Activated naive CD4-positive, alpha-beta T cell treated with anti-CD3 and anti-CD28 coated beads for 36 hours (primary cell): ENCODE data around the gene KRTAP12-3. TPM values are rescaled to one million over a fixed set of nuclear protein-coding genes. Genes with fewer than 3 reads are reported as not detected.

Experiments
- CTCF ChIA-PET: fragments of 350-600 bp; sonication (Branson Sonifier 250); formaldehyde crosslinking; loops from one replicate; lab custom pipeline; 2021; ENCODE audit warnings: antibody characterized with exemption; lab: Charles Lee
- DNase-seq: peaks from one replicate; pipeline ENCODE4 v3.0.0-alpha.2; 2020
- H3K27ac Mint-ChIP-seq: one replicate; pipeline ENCODE4 v1.8.0; 2021; ENCODE audit warnings: mild to moderate bottlenecking, mixed read lengths
- H3K27me3 Mint-ChIP-seq: one replicate; pipeline ENCODE4 v1.8.0; 2021; ENCODE audit warnings: low read depth, mixed read lengths
- H3K36me3 Mint-ChIP-seq: one replicate; pipeline ENCODE4 v1.8.0; 2021; ENCODE audit warnings: low read depth, mixed read lengths
- H3K4me1 Mint-ChIP-seq: one replicate; pipeline ENCODE4 v1.8.0; 2021; ENCODE audit warnings: low read depth, mixed read lengths
- H3K4me3 Mint-ChIP-seq: one replicate; pipeline ENCODE4 v1.8.0; 2021; ENCODE audit warnings: mild to moderate bottlenecking, moderate library complexity, mixed read lengths
- H3K9me3 Mint-ChIP-seq: one replicate; pipeline ENCODE4 v1.8.0; 2021; ENCODE audit warnings: mixed read lengths
- intact Hi-C: fragments of 100-400 bp; cut with micrococcal nuclease; formaldehyde crosslinking; loops from one replicate; pipeline ENCODE4 v1.15.1; 2023
- total RNA-seq, 2 experiments: library from RNA; stranded (reverse); gene quantifications; one replicate each; pipeline ENCODE4 v1.2.3, GENCODE V29; 2021

KRTAP12-3 gene
- total RNA-seq, 2 experiments from 2014 or later = not detected

DNA sequence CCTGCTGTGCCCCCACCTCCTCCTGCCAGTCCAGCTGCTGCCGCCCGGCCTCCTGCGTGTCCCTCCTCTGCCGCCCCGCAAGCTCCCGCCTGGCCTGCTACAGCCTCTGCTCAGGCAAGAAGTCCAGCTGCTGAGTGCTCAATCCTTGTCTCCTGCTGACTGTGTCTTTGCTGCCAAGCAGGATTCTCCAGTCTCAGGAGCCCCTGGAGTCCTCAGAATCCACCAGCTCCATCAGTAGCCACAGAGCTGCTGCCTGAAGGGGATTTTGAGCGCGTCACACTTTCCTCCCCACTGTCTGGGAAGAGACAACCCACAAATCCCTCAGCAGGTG lies 10.5 kb upstream of the KRTAP12-3 start:
- intact Hi-C loops = no loop called here
- H3K9me3 Mint-ChIP-seq = peaks cover 24% of the 10 kb centered on the region
- peaks cover 9% of the 10 kb centered on the region for H3K36me3 Mint-ChIP-seq
- peaks cover 6% of the 10 kb centered on the region for H3K4me1 Mint-ChIP-seq
- no peak for DNase-seq
- H3K27me3 Mint-ChIP-seq = no peaks in the 10 kb centered on the region
- CTCF ChIA-PET = no interaction called here
- no peak overlapping the region for H3K4me3 Mint-ChIP-seq
- no peak overlapping the region for H3K27ac Mint-ChIP-seq

DNA sequence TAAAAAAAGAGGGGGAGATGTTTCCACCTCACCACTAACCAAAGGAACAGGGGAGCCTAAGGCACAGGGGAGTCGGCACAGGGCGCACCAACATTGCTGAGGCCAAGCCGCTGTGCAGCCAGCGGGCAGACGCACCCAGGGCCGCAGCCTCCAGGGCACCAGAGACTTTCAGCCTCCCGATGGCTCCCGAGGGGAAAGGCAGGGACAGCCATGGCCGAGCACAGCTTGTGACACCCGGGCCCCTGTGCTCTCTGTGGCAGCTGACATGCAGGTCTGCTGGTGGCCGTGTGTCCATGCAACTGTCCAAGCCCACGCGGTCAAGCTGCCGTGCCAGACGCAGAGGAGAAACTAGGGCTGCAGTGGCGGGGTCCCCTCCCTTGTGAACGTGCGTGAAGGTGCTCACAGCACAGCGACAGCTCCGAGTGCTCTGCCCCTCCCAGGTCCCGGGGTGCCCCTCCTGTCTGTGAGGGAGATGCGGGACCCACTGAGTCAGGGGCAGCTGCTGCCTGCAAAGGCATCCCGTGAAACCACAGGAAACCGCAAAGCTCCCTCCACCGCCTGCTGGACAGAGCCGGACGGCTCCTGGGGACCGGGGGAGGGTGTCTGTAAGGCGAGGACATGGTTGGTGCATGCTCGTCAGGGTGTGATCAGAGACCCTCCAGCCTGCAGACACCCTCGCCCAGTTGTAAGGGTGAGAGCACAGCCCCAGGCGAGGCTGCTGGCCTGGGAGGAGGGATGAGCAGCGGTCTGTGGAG lies 9.0 kb upstream of the KRTAP12-3 start:
- peaks cover 9% of the 10 kb centered on the region for H3K4me1 Mint-ChIP-seq
- H3K27ac Mint-ChIP-seq = no peak overlapping the region
- H3K4me3 Mint-ChIP-seq = no peak overlapping the region

DNA sequence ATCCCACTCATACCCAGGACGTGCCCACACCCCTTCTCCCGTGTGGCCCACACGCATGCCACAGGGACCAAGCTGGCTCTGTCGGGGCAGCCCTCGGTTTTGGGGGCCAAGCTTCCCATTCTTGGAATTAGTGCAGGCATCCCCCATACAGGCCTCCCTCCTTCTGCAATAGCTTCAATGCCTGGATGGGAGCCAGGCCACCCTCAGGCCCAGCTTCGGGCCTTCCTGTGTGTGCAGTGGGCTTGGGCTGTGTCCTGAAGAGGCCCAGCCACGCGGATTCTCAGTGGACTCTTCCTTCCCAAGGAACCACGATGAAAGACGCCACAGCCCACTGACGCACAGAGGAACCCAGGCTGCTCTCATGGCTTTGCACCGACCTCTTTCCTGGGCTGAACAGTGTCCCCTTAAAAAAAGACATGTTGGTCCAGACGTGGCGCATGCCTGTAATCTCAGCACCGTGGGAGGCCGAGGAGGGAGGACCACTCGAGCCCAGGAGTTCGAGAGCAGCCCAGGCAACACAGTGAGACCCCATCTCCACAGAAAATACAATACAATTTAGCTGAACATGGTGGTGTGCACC lies 8.1 kb upstream of the KRTAP12-3 start:
- no peak overlapping the region for H3K4me3 Mint-ChIP-seq
- peaks cover 16% of the 10 kb centered on the region for H3K4me1 Mint-ChIP-seq
- no peak overlapping the region for H3K27ac Mint-ChIP-seq
- CTCF ChIA-PET = interaction anchor here (1.2 kb wide), 1 partner anchor 8 kb away, joined by 3 read pairs; the partner anchor contains the start of gene KRTAP12-3
- intact Hi-C loops = no loop called here
- H3K36me3 Mint-ChIP-seq = peaks cover 4% of the 10 kb centered on the region
- H3K9me3 Mint-ChIP-seq = peaks cover 10% of the 10 kb centered on the region
- no peaks in the 10 kb centered on the region for H3K27me3 Mint-ChIP-seq
- DNase-seq = no peak

More for the DNA sequence above, 9.0 kb upstream of the KRTAP12-3 start:
- Mint-ChIP-seq H3K27me3 (no peaks in the 10 kb centered on the region), H3K9me3 (peaks cover 16% of the 10 kb centered on the region), H3K36me3 (peaks cover 9% of the 10 kb centered on the region)
- DNase-seq = no peak
- intact Hi-C loops = no loop called here
- CTCF ChIA-PET = interaction anchor here (1.2 kb wide), 1 partner anchor 9 kb away, joined by 3 read pairs; the partner anchor contains the start of gene KRTAP12-3

DNA sequence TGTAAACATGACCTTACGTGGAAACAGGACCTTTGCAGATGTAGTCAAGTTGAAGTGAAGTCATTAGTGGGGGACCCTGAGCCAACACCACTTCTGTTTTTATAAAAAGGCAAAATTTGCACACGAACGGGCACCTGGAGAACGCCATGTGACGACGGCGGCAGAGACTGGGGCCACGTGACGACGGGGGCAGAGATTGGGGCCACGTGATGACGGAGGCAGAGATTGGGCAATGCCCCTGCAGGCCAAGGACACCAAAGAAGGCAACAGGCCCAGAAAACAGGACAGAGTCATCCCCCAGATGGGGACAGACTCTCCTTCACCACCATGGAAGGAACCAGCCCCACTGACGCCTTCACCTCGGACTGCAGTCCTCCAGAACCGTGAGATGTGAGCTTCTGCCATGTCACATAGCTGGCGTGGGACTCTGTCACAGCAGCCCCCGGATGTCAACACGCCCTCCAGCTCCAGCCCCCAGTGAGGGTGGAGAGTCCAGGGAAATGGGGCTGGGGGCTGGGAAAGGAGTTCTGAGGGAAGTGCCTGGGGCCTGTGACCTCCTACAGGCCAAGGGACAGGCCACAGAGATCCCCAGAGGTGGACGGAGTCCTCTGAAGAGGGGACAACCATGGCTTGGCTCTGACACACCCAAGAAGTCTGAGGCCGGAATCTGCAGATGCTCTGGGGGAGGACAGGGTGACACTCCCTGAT lies 7.3 kb upstream of the KRTAP12-3 start:
- intact Hi-C loops = no loop called here
- Mint-ChIP-seq H3K9me3 (peaks cover 7% of the 10 kb centered on the region), H3K27me3 (no peaks in the 10 kb centered on the region), H3K27ac (no peak overlapping the region), H3K4me1 (peaks cover 25% of the 10 kb centered on the region), H3K36me3 (no peaks in the 10 kb centered on the region), H3K4me3 (no peak overlapping the region)
- no peak for DNase-seq
- CTCF ChIA-PET = no interaction called here

DNA sequence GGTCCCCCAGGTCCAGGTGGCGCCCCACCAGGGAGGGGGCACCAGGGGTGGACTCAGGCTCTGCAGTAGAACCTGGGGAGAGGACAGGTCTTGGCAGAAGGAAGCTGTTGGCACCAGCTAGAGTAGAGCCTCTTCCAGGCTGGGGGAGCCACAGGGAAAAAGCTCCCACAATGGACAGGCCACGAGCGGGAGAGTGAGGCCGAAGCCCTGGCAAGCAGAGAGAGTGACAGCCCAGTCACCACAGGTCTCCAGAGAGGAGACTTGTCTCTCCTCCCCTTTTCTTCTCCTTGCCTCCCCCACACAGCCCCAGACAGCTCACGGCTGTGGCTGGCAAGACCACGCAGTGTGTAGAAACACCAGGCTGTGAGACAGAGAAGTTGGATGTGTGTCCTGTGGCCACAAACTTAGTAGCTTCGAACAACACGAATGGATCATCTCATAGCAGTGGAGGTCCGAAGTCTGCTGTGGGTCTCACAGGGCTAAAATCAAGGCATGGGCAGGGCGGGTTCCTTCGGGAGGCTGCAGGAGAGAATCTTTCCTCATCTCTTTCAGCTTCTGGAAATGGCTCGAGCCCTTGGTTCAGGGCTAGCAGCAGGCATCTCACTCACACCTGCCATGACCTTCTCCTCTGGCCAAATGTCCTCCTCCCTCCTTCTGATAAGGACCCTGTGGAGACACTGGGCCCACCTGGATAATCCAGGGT lies 6.6 kb upstream of the KRTAP12-3 start:
- peaks cover under 1% of the 10 kb centered on the region for H3K36me3 Mint-ChIP-seq

DNA sequence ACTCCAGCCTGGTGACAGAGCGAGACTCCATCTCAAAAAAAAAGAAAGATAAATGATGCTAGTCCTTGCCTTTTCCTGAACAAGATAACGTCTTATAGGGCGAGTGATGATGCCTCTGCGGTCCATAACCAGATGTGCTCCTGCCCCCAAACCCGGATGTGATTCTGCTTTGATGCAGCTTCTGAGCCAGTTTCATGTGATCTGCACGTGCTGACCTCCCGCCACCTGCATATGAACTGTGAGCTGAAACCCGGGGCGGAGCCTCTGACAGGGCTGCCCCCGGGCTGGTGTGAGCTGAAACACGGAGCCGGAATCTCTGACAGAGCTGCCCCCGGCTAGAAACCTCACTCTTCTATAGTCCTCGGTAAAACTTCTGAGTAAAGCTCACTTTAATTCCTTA lies 4.6 kb upstream of the KRTAP12-3 start:
- no peak for DNase-seq
- no peaks in the 10 kb centered on the region for H3K27me3 Mint-ChIP-seq
- intact Hi-C loops = no loop called here
- H3K9me3 Mint-ChIP-seq = peaks cover 29% of the 10 kb centered on the region
- H3K36me3 Mint-ChIP-seq = peaks cover 7% of the 10 kb centered on the region
- H3K4me3 Mint-ChIP-seq = no peak overlapping the region
- H3K27ac Mint-ChIP-seq = no peak overlapping the region
- H3K4me1 Mint-ChIP-seq = peaks cover 34% of the 10 kb centered on the region
- CTCF ChIA-PET = interaction anchor here (0.6 kb wide), 1 partner anchor 28 kb away, joined by 3 read pairs; no protein-coding TSS in a partner anchor

More for the DNA sequence above, 6.6 kb upstream of the KRTAP12-3 start:
- CTCF ChIA-PET = no interaction called here
- intact Hi-C loops = no loop called here
- peaks cover 25% of the 10 kb centered on the region for H3K4me1 Mint-ChIP-seq
- H3K27me3 Mint-ChIP-seq = no peaks in the 10 kb centered on the region
- H3K4me3 Mint-ChIP-seq = no peak overlapping the region
- H3K9me3 Mint-ChIP-seq = peaks cover 13% of the 10 kb centered on the region
- no peak overlapping the region for H3K27ac Mint-ChIP-seq
- DNase-seq = no peak

DNA sequence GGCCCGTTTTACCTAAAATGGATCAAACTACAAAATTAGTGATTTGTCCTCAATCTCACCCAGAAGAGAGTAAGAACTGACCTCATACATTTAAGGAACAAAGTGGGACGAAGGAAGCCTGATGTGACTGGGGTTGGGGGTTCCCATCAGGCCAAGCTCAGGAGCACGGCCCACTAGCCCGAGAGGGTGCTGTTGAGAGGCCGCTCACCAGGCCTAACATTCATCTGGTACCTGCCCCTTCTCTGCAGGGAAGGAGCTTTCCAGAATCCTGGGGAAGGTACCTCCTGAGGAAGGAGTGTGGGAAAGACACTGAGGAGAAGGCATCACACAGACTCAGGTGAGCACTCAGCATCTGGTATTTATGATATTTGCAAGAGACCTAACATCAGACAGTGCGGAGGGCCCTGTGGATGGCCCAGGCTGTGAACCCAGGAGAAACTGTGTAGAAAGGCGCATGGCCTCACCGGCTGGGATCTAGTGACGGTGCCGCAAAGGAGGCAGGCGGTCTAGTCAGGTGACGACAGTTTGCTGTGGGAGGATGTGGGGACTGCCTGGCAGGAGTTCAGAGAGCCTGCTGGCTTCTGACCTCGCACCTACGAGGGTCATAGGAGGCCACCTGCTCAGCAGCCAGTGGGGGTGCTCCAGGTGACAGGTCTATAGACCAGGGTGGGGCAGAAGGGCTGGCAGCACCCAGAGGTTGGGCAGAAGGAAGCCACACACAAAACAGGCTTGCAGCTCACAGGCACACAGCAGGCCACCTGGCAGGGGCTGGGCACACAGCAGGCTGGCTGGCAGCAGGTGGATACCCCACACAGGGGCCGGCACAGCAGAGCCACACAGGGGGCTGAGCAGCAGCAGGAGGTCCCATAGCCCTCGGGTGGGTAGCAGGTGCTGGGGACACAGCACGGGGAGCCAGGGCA lies 3.8 kb upstream of the KRTAP12-3 start:
- peaks cover 42% of the 10 kb centered on the region for H3K4me1 Mint-ChIP-seq
- H3K9me3 Mint-ChIP-seq = peaks cover 29% of the 10 kb centered on the region
- no peak overlapping the region for H3K4me3 Mint-ChIP-seq
- DNase-seq = peak; percentile 50
- peaks cover 7% of the 10 kb centered on the region for H3K36me3 Mint-ChIP-seq
- H3K27me3 Mint-ChIP-seq = no peaks in the 10 kb centered on the region
- no peak overlapping the region for H3K27ac Mint-ChIP-seq
- CTCF ChIA-PET = interaction anchor here (0.6 kb wide), 1 partner anchor 27 kb away, joined by 3 read pairs; no protein-coding TSS in a partner anchor
- intact Hi-C loops = no loop called here

DNA sequence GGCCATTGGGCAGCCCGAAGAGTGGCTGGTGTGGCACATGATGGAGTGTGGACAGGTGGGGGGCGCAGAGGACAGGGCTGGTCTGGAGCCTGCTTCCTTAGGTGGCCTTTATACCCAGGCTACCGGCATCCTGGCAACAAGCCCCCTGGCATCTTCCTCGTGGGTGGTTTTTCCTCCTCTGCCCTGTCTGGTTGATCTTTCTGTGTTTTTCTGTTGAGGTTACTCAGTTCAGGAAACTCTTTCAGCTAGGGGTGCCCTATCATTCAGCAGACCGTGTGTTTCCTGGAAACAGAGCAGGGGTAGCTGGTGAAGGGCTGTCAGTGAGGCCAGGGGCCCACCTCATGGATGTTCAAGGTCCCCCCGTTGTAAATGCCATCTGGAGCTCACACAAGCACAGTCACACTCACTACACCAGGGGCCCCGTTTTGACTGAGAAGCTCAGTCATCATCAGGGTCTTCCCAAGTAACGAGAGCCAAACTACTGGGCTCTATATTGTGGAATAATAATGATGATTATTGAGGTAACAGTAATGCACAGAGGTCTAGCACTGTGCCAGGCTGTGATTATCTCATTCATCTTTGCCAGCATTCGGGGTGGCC lies 3.1 kb upstream of the KRTAP12-3 start, which contains the start of gene KRTAP12-4:
KRTAP12-4 (minus strand) TSS at position 84 of the 600 bp plus-strand sequence; CDS start at position 39, 45 bp downstream.
- intact Hi-C loops = no loop called here
- peaks cover 29% of the 10 kb centered on the region for H3K9me3 Mint-ChIP-seq
- H3K4me3 Mint-ChIP-seq = no peak within 1 kb of the TSS
- no peak for DNase-seq
- H3K4me1 Mint-ChIP-seq = peaks cover 46% of the 10 kb centered on the region
- no peaks in the 10 kb centered on the region for H3K27me3 Mint-ChIP-seq
- no peak within 1 kb of the TSS for H3K27ac Mint-ChIP-seq
- CTCF ChIA-PET = no interaction called here
- peaks cover 7% of the 10 kb centered on the region for H3K36me3 Mint-ChIP-seq

DNA sequence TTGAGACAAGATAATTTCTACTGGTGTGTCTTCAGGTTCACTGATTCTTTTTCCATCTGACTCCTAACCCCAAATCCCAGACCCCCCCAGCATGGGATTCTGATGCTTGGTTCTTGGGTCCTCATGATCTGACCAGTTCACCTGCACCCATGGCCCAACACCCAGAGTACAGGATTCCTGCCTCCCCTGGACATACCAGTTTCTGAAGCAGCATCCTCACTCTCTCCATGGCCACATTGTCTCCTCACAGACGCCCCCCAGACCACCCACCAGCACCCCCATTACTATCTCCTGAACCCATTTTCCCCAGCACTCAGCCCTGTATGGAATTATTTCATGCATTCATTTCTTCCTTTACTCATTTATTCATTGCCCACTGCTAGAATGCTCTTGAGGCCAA lies 864 bp upstream of the KRTAP12-3 start:
- H3K4me3 Mint-ChIP-seq = no peak overlapping the region
- intact Hi-C loops = loop anchor here (1.0 kb wide), 1 partner anchor 257 kb away; no protein-coding TSS in a partner anchor
- H3K27ac Mint-ChIP-seq = peak overlapping the region; percentile 6
- no peaks in the 10 kb centered on the region for H3K27me3 Mint-ChIP-seq
- H3K36me3 Mint-ChIP-seq = peaks cover 7% of the 10 kb centered on the region
- peaks cover 29% of the 10 kb centered on the region for H3K9me3 Mint-ChIP-seq
- peaks cover 49% of the 10 kb centered on the region for H3K4me1 Mint-ChIP-seq
- CTCF ChIA-PET = no interaction called here
- no peak for DNase-seq

DNA sequence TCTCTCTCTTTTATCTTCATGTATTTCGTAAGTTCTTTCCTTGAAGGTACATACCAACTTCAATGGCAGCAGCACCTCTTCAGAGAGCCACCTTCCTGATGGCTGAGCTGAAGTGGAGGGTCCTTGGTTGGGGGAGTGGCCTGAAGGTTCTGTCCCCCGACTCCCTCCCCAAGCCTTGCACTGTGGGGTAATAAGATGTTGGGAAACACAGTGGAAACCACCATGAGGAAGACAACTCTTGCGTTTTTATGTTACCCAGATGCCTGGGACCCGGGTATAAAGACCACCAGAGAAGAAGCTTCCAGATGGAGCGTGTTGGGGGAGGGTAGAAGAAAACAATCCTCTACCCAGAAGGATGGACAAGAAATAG lies 794 bp downstream of the KRTAP12-3 start:
- Mint-ChIP-seq H3K4me3 (no peak overlapping the region), H3K9me3 (peaks cover 31% of the 10 kb centered on the region), H3K27ac (peak overlapping the region; percentile 67), H3K36me3 (peaks cover 7% of the 10 kb centered on the region), H3K27me3 (no peaks in the 10 kb centered on the region), H3K4me1 (peaks cover 48% of the 10 kb centered on the region)
- no peak for DNase-seq
- CTCF ChIA-PET = interaction anchor here (1.1 kb wide), 1 partner anchor 9 kb away, joined by 3 read pairs; no protein-coding TSS in a partner anchor
- intact Hi-C loops = loop anchor here (1.0 kb wide), 1 partner anchor 39 kb away; no protein-coding TSS in a partner anchor
